GM12864 (cell line): ENCODE data around the gene ELK4.

Experiments
- DNase-seq: peaks from one replicate; pipeline ENCODE4 v3.0.0-alpha.2; 2011; ENCODE audit warnings: low read depth
- H3K4me3 ChIP-seq: 2 replicates; pipeline ENCODE4 v1.5.1; 2011; ENCODE audit warnings: mild to moderate bottlenecking, low read depth, low read length, control low read depth
- TF ChIP-seq, protein P1 (sequence below): IDR thresholded peaks from 2 replicates; pipeline ENCODE4 v1.5.1; 2011; ENCODE audit warnings: low read depth, mild to moderate bottlenecking, moderate library complexity, low read length, control low read depth, inconsistent platforms; ENCODE audit errors: missing control alignments

The ELK4 gene

DNA sequence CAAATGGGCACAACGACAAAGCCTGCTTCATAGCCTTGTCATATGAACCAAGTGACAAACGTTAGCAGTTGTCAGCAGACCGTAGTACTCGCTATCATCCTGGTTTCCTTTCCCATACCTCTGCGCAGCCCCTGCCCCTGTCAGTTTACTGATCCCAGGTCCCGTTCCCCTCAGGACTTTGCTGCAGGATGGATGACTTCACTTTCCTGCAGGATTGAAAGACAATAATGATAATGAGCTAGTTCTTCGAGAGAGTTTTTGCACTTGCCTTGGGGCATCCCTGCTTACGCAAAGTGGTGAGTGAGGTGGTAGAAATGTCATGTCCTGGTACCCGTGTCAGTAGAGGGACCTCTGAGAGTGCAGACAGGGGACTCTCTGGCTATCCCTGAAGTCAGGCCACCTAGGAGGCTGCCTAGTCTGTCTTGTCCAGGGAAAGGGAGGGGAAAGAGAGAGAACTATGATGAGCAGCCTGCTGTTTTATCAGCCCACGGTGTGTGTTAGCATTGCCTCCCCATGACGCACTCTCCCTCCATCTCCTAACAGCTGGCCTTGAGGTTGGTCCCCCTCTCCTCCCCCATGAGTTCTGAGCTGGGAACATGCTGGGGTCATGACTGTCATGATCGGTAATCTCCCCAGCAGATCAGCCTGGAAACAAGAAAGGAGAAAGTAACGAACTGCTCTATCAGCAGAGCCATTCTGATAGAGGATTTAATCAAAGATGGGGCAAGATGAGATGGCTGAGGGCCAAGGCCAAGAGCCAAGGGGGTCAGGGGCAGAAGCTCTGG lies 53.7 kb downstream of the ELK4 start:
- no peak for DNase-seq
- H3K4me3 ChIP-seq, result no peak overlapping the region
- TF ChIP-seq, protein P1, sequence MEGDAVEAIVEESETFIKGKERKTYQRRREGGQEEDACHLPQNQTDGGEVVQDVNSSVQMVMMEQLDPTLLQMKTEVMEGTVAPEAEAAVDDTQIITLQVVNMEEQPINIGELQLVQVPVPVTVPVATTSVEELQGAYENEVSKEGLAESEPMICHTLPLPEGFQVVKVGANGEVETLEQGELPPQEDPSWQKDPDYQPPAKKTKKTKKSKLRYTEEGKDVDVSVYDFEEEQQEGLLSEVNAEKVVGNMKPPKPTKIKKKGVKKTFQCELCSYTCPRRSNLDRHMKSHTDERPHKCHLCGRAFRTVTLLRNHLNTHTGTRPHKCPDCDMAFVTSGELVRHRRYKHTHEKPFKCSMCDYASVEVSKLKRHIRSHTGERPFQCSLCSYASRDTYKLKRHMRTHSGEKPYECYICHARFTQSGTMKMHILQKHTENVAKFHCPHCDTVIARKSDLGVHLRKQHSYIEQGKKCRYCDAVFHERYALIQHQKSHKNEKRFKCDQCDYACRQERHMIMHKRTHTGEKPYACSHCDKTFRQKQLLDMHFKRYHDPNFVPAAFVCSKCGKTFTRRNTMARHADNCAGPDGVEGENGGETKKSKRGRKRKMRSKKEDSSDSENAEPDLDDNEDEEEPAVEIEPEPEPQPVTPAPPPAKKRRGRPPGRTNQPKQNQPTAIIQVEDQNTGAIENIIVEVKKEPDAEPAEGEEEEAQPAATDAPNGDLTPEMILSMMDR, result no peak

GRCh38 chr1:205576805-205577761 lies 54.7 kb downstream of the ELK4 start:
- no peak overlapping the region for H3K4me3 ChIP-seq
- DNase-seq, result no peak
- TF ChIP-seq, protein P1, result no peak

- no peak for DNase-seq
- H3K4me3 ChIP-seq, result no peak overlapping the region
- TF ChIP-seq, protein P1, result no peak
Measured at GRCh38 chr1:205576011-205576410, 55.8 kb downstream of the ELK4 start.

- TF ChIP-seq, protein P1, result no peak
- no peak overlapping the region for H3K4me3 ChIP-seq
- no peak for DNase-seq
Measured at GRCh38 chr1:205575294-205575885, 56.4 kb downstream of the ELK4 start.

DNA sequence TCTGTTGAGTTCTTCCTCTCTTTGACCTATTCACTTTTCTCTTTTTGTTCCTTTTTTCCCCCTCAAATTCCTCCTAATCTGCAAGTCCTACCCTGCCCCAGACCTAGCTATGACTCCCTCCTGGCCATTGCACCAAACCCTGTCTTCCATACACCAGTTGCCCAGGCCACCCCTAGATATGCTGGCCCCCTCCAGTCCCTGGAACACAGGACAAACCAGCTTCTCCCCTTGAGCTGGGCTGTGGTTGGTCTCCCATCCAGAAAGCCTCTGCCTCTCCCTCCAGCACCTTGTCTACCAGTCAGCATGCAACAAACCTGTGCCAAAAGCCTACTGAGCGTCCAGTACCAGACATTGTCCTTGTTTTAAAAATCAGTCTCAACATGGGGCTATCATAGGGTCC lies 59.4 kb downstream of the ELK4 start:
- DNase-seq, result no peak
- TF ChIP-seq, protein P1, result no peak
- no peak overlapping the region for H3K4me3 ChIP-seq

- no peak for DNase-seq
- no peak overlapping the region for H3K4me3 ChIP-seq
- TF ChIP-seq, protein P1, result no peak
Measured at GRCh38 chr1:205571747-205572146, 60.1 kb downstream of the ELK4 start.
